GM21619 (cell line): ENCODE data around the gene KIAA0513.
"Not testable (repeated sequence)": the region's sequence is repeated elsewhere in the genome, so short reads cannot be mapped to it uniquely, and the experiment has no call there.

ENCODE experiments used
- ATAC-seq: cut with Tn5 transposase; IDR thresholded peaks from one replicate; pipeline ENCODE4 v1.9.1; 2021; ENCODE audit not compliant: unreplicated experiment

The KIAA0513 gene

DNA sequence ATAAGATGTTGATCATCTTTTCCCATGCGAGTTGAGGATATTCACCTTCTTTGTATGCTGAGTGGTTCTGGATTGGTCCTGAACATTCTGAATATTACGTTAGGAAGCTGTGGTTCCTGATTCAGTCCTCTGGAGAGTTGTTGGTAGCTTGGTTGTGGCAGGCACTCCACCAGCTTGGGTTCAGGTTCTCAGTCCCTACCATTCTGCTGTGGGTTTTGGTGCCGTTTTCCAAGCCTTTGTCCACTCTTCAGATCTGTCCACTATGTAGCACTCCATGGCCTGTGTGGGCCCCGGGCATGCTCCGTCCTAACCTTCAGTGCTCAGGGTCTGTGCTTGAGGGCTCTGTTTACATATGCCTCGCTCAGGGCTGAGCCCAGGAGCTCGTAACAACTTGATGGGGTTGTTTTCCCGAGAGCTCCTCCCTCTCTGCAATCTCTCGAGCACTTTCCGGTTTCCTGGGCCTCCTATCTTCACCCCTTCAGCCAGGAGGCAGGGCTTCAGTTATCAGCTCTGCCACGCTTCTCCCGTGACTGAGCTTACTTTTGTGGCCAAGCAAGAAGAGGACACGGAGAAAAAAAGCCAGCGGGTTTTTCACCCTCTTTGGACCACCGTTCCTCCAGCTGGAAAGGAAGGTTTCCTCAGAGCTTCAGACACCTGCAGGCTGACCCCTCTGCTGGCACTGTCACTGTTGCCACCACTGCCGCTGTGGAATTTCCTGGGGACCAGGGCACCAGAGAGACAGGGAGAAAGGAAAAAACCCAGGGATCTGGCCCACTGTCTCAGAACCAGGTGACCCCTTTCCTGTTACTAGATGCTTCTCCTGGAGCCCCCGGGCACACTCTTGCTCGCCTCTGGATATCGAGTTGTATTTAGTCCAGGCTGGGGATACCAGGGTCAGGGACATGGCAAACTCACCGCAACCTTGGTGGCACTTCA lies 19.6 kb downstream of the KIAA0513 start:
- ATAC-seq = no peak

DNA sequence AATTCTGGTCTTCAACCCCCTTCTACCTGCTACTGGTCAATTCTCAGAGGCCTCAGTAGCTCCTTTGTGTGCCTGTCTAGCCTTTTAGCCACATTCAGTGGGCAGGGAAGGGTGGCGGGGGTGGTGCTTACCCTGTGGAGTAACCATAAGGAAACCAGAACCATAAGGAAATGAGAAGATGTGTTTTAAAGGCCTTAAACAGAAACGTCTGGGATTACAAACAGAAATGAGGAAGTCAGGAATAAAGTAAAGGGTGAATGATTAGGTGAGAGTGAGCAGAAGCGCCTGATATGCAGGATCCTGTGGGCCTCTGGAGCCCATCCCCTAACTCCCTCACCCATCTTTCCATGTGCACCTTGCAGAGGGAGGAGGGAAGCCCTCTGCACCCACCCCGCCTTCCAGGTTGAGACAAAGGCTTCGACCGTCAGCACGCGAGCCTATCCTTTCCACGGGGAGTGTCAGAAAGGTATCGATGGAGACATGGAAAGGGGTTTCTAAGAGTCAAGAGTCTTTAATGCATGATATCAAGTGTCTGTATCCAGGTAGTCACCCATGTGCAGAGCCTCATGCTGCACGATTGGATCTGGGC lies 20.4 kb downstream of the KIAA0513 start:
- no peak for ATAC-seq

DNA sequence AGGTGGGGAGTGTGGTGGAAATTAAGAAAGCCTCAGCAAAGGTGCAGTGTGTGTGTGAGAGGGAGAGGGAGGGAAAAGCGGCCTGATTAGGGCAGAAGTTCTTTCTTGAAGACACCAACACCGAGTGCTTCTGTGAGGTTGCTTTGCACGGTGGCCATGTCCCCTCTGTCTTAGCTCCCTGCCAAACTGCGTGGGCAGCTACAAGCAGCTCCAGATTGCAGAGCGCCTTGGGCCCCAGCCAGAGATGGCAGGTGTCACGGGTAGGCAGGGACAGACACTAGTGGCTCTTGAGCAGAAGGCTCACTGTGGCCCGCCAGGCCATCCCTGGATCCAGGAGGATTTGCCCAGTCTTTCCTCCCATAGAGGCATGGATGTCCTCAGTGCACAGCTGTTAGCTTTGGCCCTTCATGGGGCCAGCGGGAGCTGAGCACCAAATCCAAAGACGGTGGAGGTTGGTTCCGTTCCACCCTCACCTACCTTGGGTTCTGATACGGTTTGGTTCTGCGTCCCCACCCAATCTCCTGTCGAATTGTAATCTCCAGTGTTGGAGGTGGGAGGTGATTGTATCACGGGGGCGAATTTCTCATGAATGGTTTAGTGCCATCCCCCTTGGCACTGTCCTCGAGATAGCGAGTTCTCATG lies 21.4 kb downstream of the KIAA0513 start:
- no peak for ATAC-seq

DNA sequence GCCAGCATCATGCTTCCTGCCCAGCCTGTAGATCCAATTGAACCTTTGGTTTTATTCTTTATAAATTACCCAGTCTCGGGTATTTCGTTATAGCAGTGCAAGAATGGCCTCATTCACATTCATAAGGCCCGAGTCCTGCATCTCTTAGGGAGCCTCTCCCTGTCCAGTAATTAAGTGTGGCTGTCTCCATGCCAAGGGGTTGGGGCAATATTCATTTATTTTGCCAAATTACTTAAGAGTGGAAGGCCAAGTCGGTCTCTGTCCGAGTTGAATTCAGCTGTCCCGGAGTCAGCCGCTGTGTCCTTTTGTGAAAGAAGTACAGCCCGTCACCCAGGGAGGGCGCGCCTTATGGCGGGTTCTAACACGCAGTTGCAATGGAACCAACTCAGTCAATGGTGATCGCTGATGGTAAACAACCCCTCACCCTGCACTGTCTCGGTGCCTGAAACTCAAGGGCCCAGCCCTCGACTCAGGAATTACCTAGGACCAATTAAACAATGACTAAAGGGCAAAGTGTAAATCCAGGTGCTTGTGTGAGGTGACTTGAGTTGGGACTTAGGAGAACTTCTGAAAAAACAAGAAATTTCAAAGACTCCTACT lies 22.2 kb downstream of the KIAA0513 start:
- no peak for ATAC-seq

DNA sequence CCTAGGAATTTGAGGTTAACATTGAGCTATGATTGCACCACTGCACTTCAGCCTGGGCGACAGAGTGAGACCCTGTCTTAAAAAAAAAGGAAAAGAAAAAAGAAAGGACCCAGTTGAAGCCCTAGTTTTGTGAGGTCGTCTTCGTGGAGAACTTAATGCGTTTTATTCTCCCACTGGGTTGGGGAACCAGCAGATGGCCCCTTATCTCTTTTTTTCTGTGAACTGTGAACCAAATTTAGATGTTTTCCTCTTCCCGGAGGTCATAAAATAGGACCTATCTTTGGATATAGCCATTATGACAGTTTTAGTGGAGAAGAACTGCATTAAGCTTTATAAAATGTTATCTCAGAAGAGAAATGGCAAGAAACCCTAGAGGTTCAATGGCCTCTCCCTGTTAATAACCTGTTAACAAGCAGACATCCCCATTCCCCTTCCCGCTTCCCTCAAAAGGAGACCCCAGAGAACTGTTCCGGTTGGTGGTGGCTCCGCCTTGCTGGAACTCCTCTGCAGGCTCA lies 23.5 kb downstream of the KIAA0513 start:
- ATAC-seq = no peak

DNA sequence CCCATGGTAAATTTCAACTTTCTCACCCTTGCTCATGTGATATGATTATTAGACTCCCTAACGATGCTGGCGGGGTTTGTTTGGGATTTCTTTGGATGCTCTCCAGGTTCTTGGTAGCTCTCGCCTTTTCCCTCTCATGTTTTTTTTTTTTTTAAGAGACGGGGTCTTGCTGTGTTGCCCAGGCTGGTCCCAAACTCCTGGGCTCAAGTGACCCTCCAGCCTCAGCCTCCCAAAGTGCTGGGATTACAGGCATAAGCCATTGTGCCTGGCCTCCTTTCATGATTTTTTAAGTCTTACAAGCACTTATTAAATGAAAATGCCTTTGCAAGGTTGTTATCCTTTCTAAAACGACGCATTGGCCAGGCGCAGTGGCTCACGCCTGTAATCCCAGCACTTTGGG lies 24.1 kb downstream of the KIAA0513 start:
- ATAC-seq = no peak

DNA sequence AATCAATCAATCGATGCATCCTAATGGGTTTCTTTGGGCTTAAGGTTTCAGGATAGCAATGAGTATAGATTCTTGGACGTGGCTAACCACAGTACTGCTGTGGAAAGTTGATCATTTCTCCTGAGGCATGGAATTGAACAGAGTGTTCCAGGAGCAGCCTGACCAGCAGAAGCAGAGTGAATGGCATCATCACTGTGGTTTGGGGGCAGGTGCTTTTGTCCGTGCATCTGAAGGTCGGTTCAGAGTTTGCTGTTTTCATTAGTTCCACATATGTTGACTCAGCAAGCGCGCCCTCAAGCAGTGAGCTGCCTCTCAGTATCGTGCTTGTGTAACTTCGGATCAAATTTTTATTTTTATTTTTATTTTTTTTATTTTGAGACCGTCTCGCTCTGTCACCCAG lies 24.9 kb downstream of the KIAA0513 start:
- ATAC-seq = no peak

DNA sequence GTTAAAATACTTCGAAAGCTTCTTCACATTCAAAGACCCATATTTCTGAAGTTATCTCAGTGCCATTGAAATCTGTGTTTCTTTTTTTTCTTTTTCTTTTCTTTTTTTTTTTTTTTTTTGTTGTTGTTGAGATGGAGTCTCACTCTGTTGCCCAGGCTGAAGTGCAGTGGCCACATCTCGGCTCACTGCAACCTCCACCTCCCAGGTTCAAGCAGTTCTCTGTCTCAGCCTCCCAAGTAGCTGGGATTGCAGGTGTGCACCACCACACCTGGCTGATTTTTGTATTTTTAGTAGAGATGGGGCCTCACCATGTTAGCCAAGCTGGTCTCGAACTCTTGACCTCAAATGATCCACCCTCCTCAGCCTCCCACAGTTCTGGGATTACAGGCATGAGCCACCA lies 26.7 kb downstream of the KIAA0513 start:
- not testable (repeated sequence) for ATAC-seq

DNA sequence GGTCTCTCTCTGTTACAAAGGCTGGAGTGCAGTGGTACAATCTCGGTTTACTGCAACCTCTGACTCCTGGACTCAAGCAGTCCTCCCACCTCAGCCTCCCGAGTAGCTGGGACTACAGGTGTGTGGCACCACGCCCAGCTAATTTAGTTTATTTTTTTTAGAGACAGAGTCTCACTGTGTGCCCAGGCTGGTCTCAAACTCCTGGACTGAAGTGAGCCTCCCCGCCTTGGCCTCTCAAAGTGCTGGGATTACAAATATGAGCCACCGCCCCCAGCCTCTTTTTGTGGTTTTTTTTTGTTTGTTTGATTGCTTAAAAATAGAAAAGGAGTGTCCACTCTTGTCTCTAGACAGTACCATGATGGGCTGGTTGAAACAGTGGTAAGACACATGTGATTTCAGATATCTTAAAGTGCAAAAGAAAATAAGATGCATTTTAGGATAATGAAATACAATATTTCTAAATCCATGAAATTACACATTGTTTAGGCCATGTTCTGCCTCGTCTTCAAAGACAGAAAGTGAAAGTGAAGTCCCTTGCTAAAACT lies 27.4 kb downstream of the KIAA0513 start:
- ATAC-seq = no peak

DNA sequence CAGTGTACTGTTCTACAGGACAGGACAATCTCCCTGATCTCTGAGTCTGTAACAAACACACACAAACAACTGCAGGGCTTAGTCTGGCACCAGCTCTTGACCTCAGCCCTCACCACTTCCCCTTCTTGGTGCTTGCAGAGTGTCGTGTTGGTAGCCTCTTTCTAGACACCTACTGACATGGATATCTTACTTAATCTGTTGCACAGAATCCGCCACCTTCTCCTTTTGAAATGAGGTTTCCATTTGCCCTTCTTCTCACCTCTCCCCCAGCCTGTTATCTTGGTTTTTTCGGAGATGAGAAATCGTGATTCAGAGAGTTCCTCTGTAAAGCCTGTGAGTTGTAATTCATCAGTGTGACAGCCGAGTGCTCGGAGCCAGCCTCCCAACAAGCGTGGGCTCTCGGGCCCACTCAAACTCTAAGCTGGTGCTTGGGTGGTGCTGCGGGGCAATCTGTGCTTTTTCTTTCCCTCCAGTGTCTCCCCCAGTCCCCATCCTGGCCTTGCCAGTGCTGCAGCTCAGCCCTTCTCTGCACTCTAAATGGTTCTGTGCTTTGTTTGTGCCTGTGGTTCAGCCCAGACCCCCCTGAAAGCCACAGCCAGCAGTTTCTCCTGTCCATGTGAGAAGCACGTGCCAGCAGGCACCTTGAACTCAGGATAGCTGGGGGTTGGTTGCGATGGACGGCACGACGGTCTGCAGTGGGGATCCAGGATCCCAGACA lies 28.1 kb downstream of the KIAA0513 start:
- ATAC-seq = peak; percentile 86

DNA sequence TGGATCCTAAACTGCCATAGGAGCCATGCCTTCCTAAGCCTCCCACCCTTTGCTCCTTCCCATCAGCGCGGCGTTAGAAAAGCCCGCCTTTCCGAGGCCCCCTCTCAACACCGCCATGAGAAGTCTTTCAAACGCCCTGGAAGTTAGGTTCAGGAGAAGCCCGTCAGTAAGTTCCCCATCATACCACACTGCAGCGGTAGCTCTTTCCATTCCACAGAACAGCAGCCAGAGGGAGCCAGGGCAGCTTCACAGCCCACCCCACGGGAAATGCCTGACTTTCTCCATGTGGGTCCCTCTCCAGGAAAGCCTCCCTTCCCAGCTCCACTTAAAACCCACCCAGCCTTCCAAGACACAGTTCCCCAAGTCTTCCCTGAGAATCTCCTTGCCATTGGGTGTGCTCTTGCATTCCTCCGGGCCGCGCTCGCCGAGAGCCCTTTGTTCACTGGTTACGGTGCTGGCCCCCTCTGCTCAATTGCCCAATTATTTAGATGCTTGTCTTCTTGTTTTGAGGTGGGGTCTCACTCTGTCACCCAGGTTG lies 28.7 kb downstream of the KIAA0513 start:
- ATAC-seq = no peak

DNA sequence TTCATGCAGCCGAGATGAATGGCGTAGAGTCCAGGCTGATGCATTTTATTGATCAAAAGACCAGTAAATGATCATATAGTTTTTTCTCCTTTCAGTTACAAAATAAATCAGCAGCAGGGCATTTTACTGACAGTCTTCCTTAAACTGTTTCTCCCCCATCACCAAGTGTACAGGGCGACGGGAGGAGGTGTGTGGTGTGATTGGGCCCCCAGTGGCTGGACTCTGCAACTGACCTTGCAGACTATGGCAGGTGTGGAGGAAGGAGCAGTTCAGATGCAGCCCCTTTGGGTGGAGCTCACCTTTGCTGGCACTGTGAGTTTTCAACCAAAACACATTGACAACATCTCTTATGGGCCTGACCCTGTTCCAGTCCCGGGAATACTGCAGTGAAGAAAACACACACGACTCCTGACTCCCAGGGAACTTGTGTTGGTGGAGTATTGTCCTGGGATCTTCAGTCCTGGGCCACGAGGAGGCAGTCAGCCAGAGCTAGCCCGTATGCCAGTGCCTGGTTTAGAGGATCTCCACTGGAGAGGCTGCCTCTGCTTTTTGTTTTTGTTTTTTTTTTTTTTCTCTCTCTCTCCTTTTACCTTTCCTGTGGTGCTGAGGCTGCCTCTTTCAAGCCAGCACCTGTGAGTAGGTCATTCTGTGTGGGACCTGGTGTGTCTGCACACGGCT lies 29.8 kb downstream of the KIAA0513 start:
- ATAC-seq = no peak

DNA sequence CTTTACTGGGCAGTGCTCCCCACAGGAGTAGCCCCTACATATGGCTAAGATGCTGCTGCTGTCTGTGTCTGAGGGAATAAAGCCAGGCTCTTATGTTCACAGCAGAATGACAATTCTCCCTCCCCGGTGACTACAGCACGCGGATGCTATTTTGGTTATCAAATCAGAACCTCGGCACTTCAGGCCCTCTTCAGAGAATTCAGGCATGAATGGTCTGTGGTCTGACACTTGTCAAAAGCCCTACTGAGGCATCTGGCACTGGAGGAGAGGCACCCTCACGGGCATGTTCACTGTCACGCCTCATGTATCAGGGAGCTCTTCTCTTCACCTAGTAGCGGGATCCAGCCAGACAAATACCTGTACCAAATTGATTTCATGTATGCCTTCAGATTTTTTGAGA lies 30.4 kb downstream of the KIAA0513 start:
- no peak for ATAC-seq

DNA sequence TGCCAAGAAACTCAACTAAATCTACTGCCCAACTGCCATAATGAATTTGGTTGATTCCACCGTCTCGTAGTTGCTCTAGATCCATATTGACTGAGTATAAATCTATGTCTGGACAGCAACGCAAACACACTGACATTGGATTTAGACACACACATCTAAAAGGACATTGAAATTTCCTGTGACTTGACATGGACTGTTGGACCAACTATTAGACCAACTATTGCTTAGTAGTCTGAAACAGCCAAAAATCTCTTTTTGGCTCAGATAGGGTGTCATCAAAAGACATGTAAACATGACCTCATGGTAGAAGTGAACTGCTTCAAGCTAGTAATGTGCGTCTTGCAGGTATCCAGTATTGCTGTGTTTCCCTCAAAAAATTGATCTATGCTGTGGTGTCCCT lies 31.3 kb downstream of the KIAA0513 start:
- no peak for ATAC-seq

DNA sequence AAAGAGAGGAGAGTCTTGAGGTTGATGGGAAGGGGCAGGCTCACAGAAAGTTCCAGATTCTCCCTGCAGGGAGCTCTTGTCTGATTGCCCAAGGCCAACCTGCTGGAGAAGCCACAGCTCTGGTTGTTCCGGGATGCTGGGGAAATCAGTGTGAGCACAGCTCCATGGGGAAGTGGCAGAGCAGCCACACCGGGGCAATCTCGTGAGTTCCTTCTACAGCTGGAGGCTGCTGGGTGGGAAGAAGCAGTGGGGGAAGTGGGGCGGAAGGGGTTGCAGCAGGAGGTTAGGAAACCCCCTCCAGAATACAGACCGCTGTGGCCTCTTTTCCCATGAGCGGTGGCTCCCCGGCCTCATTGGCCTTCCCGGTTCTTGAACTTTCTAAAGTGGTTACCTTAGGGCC lies 34.0 kb downstream of the KIAA0513 start:
- ATAC-seq = no peak

DNA sequence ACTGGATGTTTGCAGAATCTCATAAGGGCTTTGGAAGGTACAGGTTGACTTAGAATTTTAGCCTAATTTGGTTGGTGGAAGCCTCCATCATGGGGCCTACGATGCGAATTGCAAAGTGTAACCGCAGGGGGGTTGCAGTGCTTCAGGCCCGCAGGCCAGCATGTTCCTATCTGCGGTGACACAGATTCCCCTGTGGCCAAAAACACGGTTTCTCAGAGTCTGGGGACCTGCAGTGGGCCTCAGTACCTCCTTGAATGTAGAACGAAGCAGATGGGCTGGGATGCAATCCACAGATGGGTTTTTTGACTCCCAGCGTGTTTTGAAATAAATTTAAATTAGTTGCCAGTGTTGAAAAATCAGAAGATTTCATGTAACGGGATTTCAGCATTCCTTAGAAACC lies 34.7 kb downstream of the KIAA0513 start:
- no peak for ATAC-seq

DNA sequence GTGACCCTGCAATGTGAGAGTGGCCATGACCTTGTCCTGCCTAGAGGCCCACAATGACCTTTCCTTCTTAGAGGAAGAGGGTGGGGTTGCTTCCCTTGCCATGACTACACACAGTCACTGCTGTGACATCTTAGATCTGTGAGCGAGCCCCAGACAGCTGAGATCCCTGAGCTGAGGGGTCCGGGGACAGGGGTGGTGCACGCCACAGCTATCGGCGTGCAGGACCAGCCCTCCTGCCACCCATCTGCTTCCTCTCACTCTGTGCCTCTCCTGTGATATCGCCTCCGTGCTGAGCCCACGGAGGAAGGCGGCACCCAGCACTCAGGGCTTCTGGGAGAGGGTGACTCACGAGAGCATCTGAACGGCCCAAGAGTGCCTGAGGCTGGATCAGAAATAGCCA lies 35.2 kb downstream of the KIAA0513 start:
- no peak for ATAC-seq

DNA sequence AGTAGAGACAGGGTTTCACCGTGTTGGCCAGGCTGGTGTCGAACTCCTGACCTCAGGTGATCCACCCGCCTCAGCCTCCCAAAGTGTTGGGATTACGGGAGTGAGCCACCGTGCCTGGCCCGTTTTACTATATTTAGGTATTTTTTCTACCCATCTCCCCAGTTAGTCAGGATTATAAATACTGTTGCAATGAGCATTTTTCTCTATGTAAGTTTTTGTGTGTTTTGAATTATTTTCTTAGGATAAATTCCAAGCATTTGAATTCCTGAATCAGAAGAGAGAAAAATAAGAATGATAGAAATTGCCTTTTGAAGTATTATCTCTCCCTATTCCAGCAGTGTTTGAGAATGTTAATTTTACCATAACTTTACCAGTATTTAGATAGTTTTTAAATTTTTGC lies 36.6 kb downstream of the KIAA0513 start:
- ATAC-seq = no peak

DNA sequence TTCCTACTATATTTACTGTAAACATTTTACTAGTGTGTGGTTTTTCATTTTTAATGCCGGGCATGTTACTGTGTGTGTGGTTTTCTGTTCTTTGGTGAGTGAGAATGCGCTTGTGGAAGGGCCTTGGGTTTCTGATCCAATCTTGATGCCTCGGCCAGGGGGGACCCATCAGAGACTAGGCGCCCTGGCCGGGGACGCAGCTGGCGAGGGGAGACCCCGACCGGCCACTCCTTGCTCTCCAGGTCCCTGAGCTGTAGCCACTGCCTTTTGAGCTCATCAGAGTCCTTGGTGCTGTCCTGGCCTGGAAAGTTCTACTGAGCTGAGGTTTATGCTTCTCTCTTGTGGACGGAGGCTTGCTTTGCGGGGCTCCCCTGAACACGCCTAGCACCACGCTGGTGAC lies 37.5 kb downstream of the KIAA0513 start:
- no peak for ATAC-seq
